Endothelial cell of umbilical vein (primary cell): Measurements from ENCODE around the gene KCNJ15. TPM values are rescaled to one million over a fixed set of nuclear protein-coding genes. Genes with fewer than 3 reads are reported as not detected.

Experiments
- BruUV-seq: library from RNA; stranded (reverse); fragments of 400-500 nt; replicated peaks from 2 replicates; lab custom pipeline; 2021; lab: Mats Ljungman, UMichigan
- CTCF ChIA-PET: fragments of 300-600, 350-600 bp; sonication (Branson Sonifier 250); formaldehyde crosslinking; loops from one replicate; lab custom pipeline; 2021; ENCODE audit warnings: antibody characterized with exemption, inconsistent platforms; lab: Charles Lee
- POLR2A ChIA-PET: fragments of 300-600, 350-600 bp; sonication (Branson Sonifier 250); formaldehyde crosslinking; loops from one replicate; lab custom pipeline; 2021; ENCODE audit warnings: antibody characterized with exemption, inconsistent platforms; lab: Charles Lee
- DNase-seq: peaks from one replicate; pipeline ENCODE4 v3.0.0-alpha.2; 2011; ENCODE audit warnings: low read depth, low spot score
- FAIRE-seq: peaks from 2 replicates; lab custom pipeline; 2011; peaks lifted over from hg19 to GRCh38; lab: Jason Lieb, UNC
- H2AFZ ChIP-seq: 2 replicates; pipeline ENCODE4 v1.6.0; 2012; ENCODE audit warnings: low read depth, low read length, control low read depth, inconsistent platforms
- H3K27ac ChIP-seq: 2 replicates; pipeline ENCODE4 v1.5.1; 2011; ENCODE audit warnings: low read depth, mild to moderate bottlenecking, control low read depth, low read length, moderate library complexity; ENCODE audit not compliant: insufficient read depth
- H3K27me3 ChIP-seq, 2 experiments: 2 replicates each; pipeline versions ENCODE4 v1.6.0 to v1.6.1; 2011; ENCODE audit warnings: low read length in 2 of 2, mixed read lengths in 1 of 2; ENCODE audit not compliant: control insufficient read depth in 2 of 2, insufficient read depth in 2 of 2
- H3K36me3 ChIP-seq, 2 experiments: 2 replicates in 1 of 2; 3 replicates in 1 of 2; pipeline ENCODE4 v1.5.1; 2011; ENCODE audit warnings: low read length in 2 of 2, mild to moderate bottlenecking in 1 of 2, moderate library complexity in 1 of 2; ENCODE audit not compliant: control insufficient read depth in 2 of 2, insufficient read depth in 2 of 2; ENCODE audit errors: extremely low read depth in 1 of 2
- H3K4me1 ChIP-seq: 3 replicates; pipeline ENCODE4 v1.5.1; 2011; ENCODE audit warnings: mild to moderate bottlenecking, low read length; ENCODE audit not compliant: control insufficient read depth, insufficient read depth; ENCODE audit errors: extremely low read depth
- H3K4me2 ChIP-seq: 2 replicates; pipeline ENCODE4 v1.6.1; 2011; ENCODE audit warnings: low read length, control low read depth, mixed read lengths; ENCODE audit not compliant: insufficient read depth
- H3K4me3 ChIP-seq, 3 experiments: fragments of 200-600 bp in 1 of 3; sonication (generic), shearing (Covaris generic) in 1 of 3; replicated peaks in 1 of 3; 2 replicates each; pipeline ENCODE4 v1.5.1; 2011 to 2016; ENCODE audit warnings: control low read depth in 3 of 3, low read length in 3 of 3, mild to moderate bottlenecking in 2 of 3, inconsistent platforms in 1 of 3, low read depth in 1 of 3, moderate library complexity in 1 of 3; ENCODE audit not compliant: insufficient read depth in 1 of 3
- H3K79me2 ChIP-seq: 2 replicates; pipeline ENCODE4 v1.6.0; 2012; ENCODE audit warnings: low read length, inconsistent platforms; ENCODE audit not compliant: control insufficient read depth, insufficient read depth
- H3K9ac ChIP-seq: replicated peaks from 2 replicates; pipeline ENCODE3; 2011; ENCODE audit warnings: low read length, control low read depth; ENCODE audit not compliant: insufficient read depth; ENCODE audit errors: extremely low read depth
- H3K9me1 ChIP-seq: replicated peaks from 3 replicates; pipeline ENCODE4 v1.6.0; 2011; ENCODE audit warnings: mild to moderate bottlenecking, low read length; ENCODE audit not compliant: control insufficient read depth, insufficient read depth; ENCODE audit errors: extremely low read depth
- H3K9me3 ChIP-seq: replicated peaks from 2 replicates; pipeline ENCODE4 v1.5.1; 2012; ENCODE audit warnings: low read length, inconsistent platforms; ENCODE audit not compliant: control insufficient read depth, insufficient read depth
- H4K20me1 ChIP-seq: replicated peaks from 2 replicates; pipeline ENCODE3; 2011; ENCODE audit warnings: mild to moderate bottlenecking, low read length; ENCODE audit not compliant: control insufficient read depth, insufficient read depth; ENCODE audit errors: extremely low read depth
- CTCF ChIP-seq, 2 donors: IDR thresholded peaks; 1 replicate in 1 of 2; 2 replicates in 1 of 2; pipeline ENCODE4 v1.5.1; 2011; ENCODE audit warnings: low read length in 2 of 2, mild to moderate bottlenecking in 2 of 2, moderate library complexity in 2 of 2, control low read depth in 1 of 2, inconsistent platforms in 1 of 2, low read depth in 1 of 2; ENCODE audit not compliant: insufficient read depth in 1 of 2; ENCODE audit errors: extremely low read depth in 1 of 2
- EZH2 ChIP-seq: IDR thresholded peaks from 2 replicates; pipeline ENCODE4 v1.6.1; 2012; ENCODE audit warnings: borderline replicate concordance, low read depth, mild to moderate bottlenecking, moderate library complexity, low read length, inconsistent platforms; ENCODE audit not compliant: severe bottlenecking
- FOS ChIP-seq: IDR thresholded peaks from 2 replicates; pipeline ENCODE4 v1.6.1; 2011; ENCODE audit warnings: mild to moderate bottlenecking, low read length, moderate library complexity, borderline replicate concordance; ENCODE audit not compliant: insufficient read depth
- GATA2 ChIP-seq: IDR thresholded peaks from 2 replicates; pipeline ENCODE4 v1.7.0; 2011; ENCODE audit warnings: low read depth, mild to moderate bottlenecking, moderate library complexity, mixed read lengths, low read length; ENCODE audit not compliant: insufficient read length, insufficient read depth
- JUN ChIP-seq: IDR thresholded peaks from 2 replicates; pipeline ENCODE4 v1.6.1; 2011; ENCODE audit warnings: borderline replicate concordance, low read depth; ENCODE audit not compliant: insufficient read length, insufficient read depth
- MAX ChIP-seq: IDR thresholded peaks from 2 replicates; pipeline ENCODE4 v1.6.1; 2011; ENCODE audit not compliant: insufficient read depth, insufficient read length
- MYC ChIP-seq: IDR thresholded peaks from one replicate; pipeline ENCODE4 v1.6.1; 2011; ENCODE audit warnings: mild to moderate bottlenecking, low read depth, low read length
- POLR2A ChIP-seq: IDR thresholded peaks from 2 replicates; pipeline ENCODE4 v1.6.1; 2012; ENCODE audit warnings: low read depth, mild to moderate bottlenecking, control low read depth, low read length
- POLR2AphosphoS5 ChIP-seq: IDR thresholded peaks from 2 replicates; pipeline ENCODE4 v1.6.1; 2012; ENCODE audit warnings: low read depth, mild to moderate bottlenecking, control low read depth, low read length, moderate library complexity; ENCODE audit not compliant: insufficient read depth
- dilution Hi-C: fragments of 300-500 bp; cut with MboI; formaldehyde crosslinking; loops from one replicate; pipeline ENCODE4 v1.15.0; 2019; ENCODE audit warnings: low sequenced_read_pairs; ENCODE audit not compliant: extremely low pct_ligation_motif_present
- intact Hi-C: fragments of 100-400 bp; cut with micrococcal nuclease; formaldehyde crosslinking; loops from one replicate; pipeline ENCODE4 v1.10.0; 2022
- polyA plus RNA-seq, 4 experiments: library from polyadenylated mRNA; depleted of rRNA in 3 of 4; stranded (reverse) in 3 of 4; unstranded in 1 of 4; fragments of >200 nt; gene quantifications; 2 replicates each; pipeline versions ENCODE4 v1.2.1 to v1.2.3, GENCODE V29; 2011 to 2012; ENCODE audit warnings: missing spikeins in 1 of 4
- total RNA-seq: library from RNA; stranded (reverse); gene quantifications from 2 replicates; pipeline ENCODE4 v1.2.3, GENCODE V29; 2021

Gene KCNJ15
- total and polyA plus RNA-seq, 2 donors (not counting 3 experiments of a cell fraction or from before 2014, with no cell fraction given) = 1.4 to 1.5 TPM

DNA sequence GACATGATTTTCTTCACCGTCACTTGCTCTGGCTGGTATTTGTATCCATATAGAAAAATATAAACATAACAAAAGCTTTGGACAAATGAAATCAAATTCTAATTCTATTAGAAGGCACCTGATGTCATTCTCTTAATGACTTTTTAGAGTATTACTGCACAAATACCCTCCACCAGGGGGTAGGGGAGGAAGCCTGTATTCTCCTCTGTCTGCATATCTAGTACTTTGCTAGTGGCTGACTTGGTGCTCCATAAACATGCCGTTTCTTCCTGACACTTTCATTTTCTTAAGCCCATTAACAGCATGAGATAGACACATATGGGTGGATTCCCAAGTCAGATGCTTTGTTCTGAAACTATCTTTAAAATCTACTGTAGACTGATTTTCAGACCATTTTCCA, 20.6 kb upstream of the KCNJ15 start:
- peaks cover 16% of the 10 kb centered on the region for H3K4me1 ChIP-seq
- ChIA-PET POLR2A (no interaction called here), CTCF (interaction anchor here (1.2 to 4.8 kb wide), 5 partner anchors 10 to 116 kb away, joined by 3 to 23 read pairs (median 6); no protein-coding TSS in a partner anchor)
- H3K27ac ChIP-seq = no peak overlapping the region
- H3K4me2 ChIP-seq = no peak overlapping the region
- no peaks in the 10 kb centered on the region for H3K36me3 ChIP-seq
- FAIRE-seq (no peak), DNase-seq (no peak)
- dilution Hi-C loops = no loop called here
- H3K27me3 ChIP-seq = no peaks in the 10 kb centered on the region
- H3K9ac ChIP-seq = no peak overlapping the region
- TF ChIP-seq FOS = no peak
- peak in 1 of 2 donors; percentile 3 for TF ChIP-seq CTCF (IDR thresholded peaks at IDR 0.05; ENCODE audit: extremely low read depth in 1 of 2, insufficient read depth in 1 of 2, low read depth in 1 of 2, low read length in 2 of 2)
- intact Hi-C loops = no loop called here
- H3K9me1 ChIP-seq = no peaks in the 10 kb centered on the region
- no peak overlapping the region for H3K4me3 ChIP-seq
- H2AFZ ChIP-seq = no peak overlapping the region
- no peaks in the 10 kb centered on the region for H3K79me2 ChIP-seq
- H4K20me1 ChIP-seq = no peaks in the 10 kb centered on the region
- no TSS peak for BruUV-seq
- H3K9me3 ChIP-seq = no peaks in the 10 kb centered on the region

GRCh38 chr21:38239672-38240071, 17.1 kb upstream of the KCNJ15 start:
- Histone ChIP-seq H2AFZ (no peak overlapping the region), H3K4me1 (peaks cover 21% of the 10 kb centered on the region), H3K27ac (peak overlapping the region; percentile 25), H3K79me2 (no peaks in the 10 kb centered on the region), H3K27me3 (no peaks in the 10 kb centered on the region), H3K9ac (no peak overlapping the region), H3K9me3 (no peaks in the 10 kb centered on the region), H3K9me1 (no peaks in the 10 kb centered on the region), H3K4me3 (no peak overlapping the region), H3K36me3 (no peaks in the 10 kb centered on the region), H4K20me1 (no peaks in the 10 kb centered on the region), H3K4me2 (no peak overlapping the region)
- no peak for TF ChIP-seq CTCF (IDR thresholded peaks at IDR 0.05; ENCODE audit: extremely low read depth in 1 of 2, insufficient read depth in 1 of 2, low read depth in 1 of 2, low read length in 2 of 2)
- TF ChIP-seq POLR2AphosphoS5 = no peak
- no peak for TF ChIP-seq GATA2
- TF ChIP-seq JUN = no peak
- TF ChIP-seq FOS = no peak
- TF ChIP-seq MAX = no peak
- no peak for TF ChIP-seq EZH2
- no peak for TF ChIP-seq MYC
- no peak for TF ChIP-seq POLR2A
- dilution Hi-C loops (no loop called here), intact Hi-C loops (loop anchor here (1.0 to 2.0 kb wide), 2 partner anchors 20 to 69 kb away; no protein-coding TSS in a partner anchor)
- no TSS peak for BruUV-seq
- FAIRE-seq = peak; percentile 68
- CTCF ChIA-PET = interaction anchor here (0.6 to 2.2 kb wide), 4 partner anchors 21 to 113 kb away, joined by 3 to 11 read pairs (median 6); no protein-coding TSS in a partner anchor
- POLR2A ChIA-PET = interaction anchor here (0.8 kb wide), 1 partner anchor 67 kb away, joined by 3 read pairs; no protein-coding TSS in a partner anchor
- DNase-seq = no peak
